Measurements from ENCODE around the gene CCDC144A.
"Not testable (repeated sequence)": the region's sequence is repeated elsewhere in the genome, so short reads cannot be mapped to it uniquely, and the experiment has no call there.

GRCh38 chr17:16787851-16788250 is 97.8 kb downstream of the CCDC144A start:
- not testable (repeated sequence) for TF ChIP-seq CTCF, POLR2A (IDR thresholded peaks at IDR 0.05)

Data from right lobe of liver (tissue), 4 donors.